ENCODE measurements around the gene NYNRIN.
A peak's percentile ranks its signal among the peaks of the same experiment; 100 is the strongest.
"Not testable (repeated sequence)": the region's sequence is repeated elsewhere in the genome, so short reads cannot be mapped to it uniquely, and the experiment has no call there.

NYNRIN gene

GRCh38 chr14:24366721-24367513 lies 31.9 kb upstream of the NYNRIN start:
- peak in 1 of 2 donors; percentile 63 for DNase-seq (ENCODE audit: low spot score in 2 of 2)
- ATAC-seq = peak; percentile 46

GRCh38 chr14:24367514-24368211 lies 31.1 kb upstream of the NYNRIN start, which contains the start of gene NFATC4:
TSS of gene NFATC4 (plus strand) at chr14:24368184. CDS start at chr14:24368341, 157 bp downstream.
- Mint-ChIP-seq H3K4me1 (peaks cover 29% of the 10 kb centered on the region), H3K27ac (peak within 1 kb of the TSS; percentile 72), H3K36me3 (no peaks in the 10 kb centered on the region), H3K9me3 (no peaks in the 10 kb centered on the region), H3K4me3 (peak within 1 kb of the TSS; percentile 67)
- ATAC-seq (no peak), DNase-seq (ENCODE audit: low spot score in 2 of 2) (no peak)

More at GRCh38 chr14:24366721-24367513, 31.9 kb upstream of the NYNRIN start:
- no peak overlapping the region for H3K27ac Mint-ChIP-seq
- H3K9me3 Mint-ChIP-seq = no peaks in the 10 kb centered on the region
- no peaks in the 10 kb centered on the region for H3K36me3 Mint-ChIP-seq
- H3K4me1 Mint-ChIP-seq = peaks cover 29% of the 10 kb centered on the region
- H3K4me3 Mint-ChIP-seq = peak overlapping the region; percentile 67

DNA sequence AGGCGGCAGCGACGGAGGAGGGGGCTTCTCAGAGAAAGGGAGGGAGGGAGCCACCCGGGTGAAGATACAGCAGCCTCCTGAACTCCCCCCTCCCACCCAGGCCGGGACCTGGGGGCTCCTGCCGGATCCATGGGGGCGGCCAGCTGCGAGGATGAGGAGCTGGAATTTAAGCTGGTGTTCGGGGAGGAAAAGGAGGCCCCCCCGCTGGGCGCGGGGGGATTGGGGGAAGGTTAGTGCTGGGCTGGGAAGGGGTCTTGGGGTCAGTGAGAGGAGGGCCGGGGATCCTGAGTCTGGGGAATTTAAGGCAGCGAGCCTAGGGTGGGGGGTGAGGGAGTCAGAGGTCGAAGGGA lies 30.6 kb upstream of the NYNRIN start:
- Mint-ChIP-seq H3K4me3 (peak overlapping the region; percentile 67), H3K36me3 (no peaks in the 10 kb centered on the region), H3K4me1 (peaks cover 29% of the 10 kb centered on the region), H3K27ac (no peak overlapping the region), H3K9me3 (no peaks in the 10 kb centered on the region)
- no peak for ATAC-seq
- no peak for DNase-seq (ENCODE audit: low spot score in 2 of 2)

DNA sequence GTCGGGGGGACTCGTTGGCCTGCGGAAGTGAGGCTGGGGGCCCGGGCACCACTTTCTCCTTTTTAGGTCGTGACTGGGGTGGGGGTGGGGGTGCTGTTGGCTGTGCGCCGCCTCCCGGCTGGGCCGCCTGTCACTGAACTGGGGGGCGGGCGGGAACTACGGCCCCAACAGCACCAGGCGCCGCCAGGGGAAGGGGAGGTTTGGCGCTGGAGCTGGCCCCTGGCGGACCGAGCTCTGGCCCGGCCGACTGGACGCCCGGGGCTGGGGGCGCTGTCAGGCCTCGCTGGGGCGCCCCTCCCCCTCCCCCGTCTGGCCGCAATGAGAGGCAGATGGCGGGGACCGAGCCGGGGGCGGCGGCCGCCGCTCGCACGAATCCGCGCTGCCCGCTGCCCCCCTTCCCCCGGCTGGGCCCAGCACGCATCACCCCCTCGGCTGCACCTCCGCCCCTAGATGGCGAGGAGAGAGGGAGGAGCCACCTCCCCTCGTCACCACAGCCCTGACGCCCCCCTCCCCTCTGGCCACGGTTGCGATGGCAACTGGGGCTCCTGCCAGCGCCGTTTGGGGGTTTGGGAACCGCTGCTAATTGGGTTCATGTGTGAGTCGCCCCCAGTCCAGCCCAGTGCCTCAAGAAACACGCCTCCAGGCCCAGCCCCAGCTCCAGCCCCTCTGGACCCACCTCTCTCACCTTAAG lies 30.1 kb upstream of the NYNRIN start:
- DNase-seq (ENCODE audit: low spot score in 2 of 2) (no peak), ATAC-seq (peak; percentile 33)
- Mint-ChIP-seq H3K36me3 (no peaks in the 10 kb centered on the region), H3K27ac (peak overlapping the region; percentile 72), H3K4me3 (peak overlapping the region; percentile 67), H3K4me1 (peaks cover 29% of the 10 kb centered on the region), H3K9me3 (no peaks in the 10 kb centered on the region)

- ATAC-seq (no peak), DNase-seq (ENCODE audit: low spot score in 2 of 2) (no peak)
- Mint-ChIP-seq H3K27ac (peak overlapping the region; percentile 72), H3K9me3 (no peaks in the 10 kb centered on the region), H3K4me1 (peaks cover 29% of the 10 kb centered on the region), H3K36me3 (no peaks in the 10 kb centered on the region), H3K4me3 (peak overlapping the region; percentile 67)
Measured at GRCh38 chr14:24369463-24369862, 29.3 kb upstream of the NYNRIN start.

DNA sequence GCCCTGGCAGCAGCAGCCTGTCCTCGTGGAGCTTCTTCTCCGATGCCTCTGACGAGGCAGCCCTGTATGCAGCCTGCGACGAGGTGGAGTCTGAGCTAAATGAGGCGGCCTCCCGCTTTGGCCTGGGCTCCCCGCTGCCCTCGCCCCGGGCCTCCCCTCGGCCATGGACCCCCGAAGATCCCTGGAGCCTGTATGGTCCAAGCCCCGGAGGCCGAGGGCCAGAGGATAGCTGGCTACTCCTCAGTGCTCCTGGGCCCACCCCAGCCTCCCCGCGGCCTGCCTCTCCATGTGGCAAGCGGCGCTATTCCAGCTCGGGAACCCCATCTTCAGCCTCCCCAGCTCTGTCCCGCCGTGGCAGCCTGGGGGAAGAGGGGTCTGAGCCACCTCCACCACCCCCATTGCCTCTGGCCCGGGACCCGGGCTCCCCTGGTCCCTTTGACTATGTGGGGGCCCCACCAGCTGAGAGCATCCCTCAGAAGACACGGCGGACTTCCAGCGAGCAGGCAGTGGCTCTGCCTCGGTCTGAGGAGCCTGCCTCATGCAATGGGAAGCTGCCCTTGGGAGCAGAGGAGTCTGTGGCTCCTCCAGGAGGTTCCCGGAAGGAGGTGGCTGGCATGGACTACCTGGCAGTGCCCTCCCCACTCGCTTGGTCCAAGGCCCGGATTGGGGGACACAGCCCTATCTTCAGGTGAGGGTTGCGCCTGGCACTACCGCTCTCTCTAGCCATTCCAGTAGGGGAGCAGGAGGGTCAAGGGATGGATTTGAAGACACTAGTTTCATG lies 28.7 kb upstream of the NYNRIN start:
- ATAC-seq (no peak), DNase-seq (ENCODE audit: low spot score in 2 of 2) (no peak)
- no peaks in the 10 kb centered on the region for H3K9me3 Mint-ChIP-seq
- H3K27ac Mint-ChIP-seq = no peak overlapping the region
- H3K4me3 Mint-ChIP-seq = no peak overlapping the region
- no peaks in the 10 kb centered on the region for H3K36me3 Mint-ChIP-seq
- H3K4me1 Mint-ChIP-seq = peaks cover 29% of the 10 kb centered on the region

DNA sequence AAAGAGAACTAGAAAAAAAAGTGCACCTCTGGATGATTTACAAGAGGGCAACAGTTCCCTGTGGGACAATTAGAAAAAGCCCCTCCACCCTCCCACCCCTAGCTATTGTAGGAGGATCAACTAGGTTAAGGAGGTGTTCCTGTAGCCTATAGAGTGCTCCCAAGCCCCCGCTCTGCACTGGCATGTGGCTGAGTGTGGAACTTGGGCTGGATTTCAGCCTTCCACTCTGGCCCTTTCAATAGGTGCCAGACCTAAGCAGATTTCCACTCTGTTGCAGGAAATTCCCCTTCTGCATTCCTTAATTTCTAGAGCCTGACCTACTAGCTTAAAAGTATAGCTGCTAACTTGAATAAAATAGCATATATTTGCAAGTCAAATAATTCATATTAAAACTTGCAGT lies 28.1 kb upstream of the NYNRIN start:
- no peak for DNase-seq (ENCODE audit: low spot score in 2 of 2)
- Mint-ChIP-seq H3K27ac (no peak overlapping the region), H3K4me1 (peaks cover 25% of the 10 kb centered on the region), H3K9me3 (no peaks in the 10 kb centered on the region), H3K4me3 (no peak overlapping the region), H3K36me3 (no peaks in the 10 kb centered on the region)
- no peak for ATAC-seq

GRCh38 chr14:24371605-24372004 lies 27.2 kb upstream of the NYNRIN start:
- peaks cover 19% of the 10 kb centered on the region for H3K4me1 Mint-ChIP-seq
- not testable (repeated sequence) for ATAC-seq; H3K4me3 Mint-ChIP-seq; DNase-seq (ENCODE audit: low spot score in 2 of 2); H3K9me3 Mint-ChIP-seq; H3K36me3 Mint-ChIP-seq; H3K27ac Mint-ChIP-seq

DNA sequence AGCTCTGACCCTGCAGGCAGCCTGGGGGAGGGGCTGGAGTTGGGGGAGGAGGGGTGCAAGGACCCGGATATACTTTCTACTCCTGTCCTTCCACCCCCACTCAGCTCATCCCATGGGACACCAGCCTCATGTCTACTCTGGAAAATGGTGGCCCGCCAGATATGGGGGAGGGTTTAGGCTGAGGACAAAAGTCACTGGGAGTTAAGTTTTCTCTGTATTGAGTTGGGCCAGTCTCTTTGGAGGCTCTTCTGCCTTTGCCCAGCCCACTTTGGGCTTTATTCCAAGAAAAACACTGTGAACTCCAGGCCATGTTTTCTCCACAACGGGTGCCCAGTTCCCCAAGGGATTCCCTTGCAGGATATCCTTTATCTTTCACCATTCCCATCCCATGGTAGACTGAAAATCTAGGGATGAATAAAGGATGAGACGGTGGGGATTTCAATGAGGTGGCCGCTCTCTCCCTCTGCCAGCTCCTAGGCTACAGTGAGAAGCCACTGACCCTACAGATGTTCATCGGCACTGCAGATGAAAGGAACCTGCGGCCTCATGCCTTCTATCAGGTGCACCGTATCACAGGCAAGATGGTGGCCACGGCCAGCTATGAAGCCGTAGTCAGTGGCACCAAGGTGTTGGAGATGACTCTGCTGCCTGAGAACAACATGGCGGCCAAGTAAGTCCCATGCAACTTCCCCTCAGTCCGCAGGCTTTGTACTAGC lies 25.9 kb upstream of the NYNRIN start:
- H3K4me1 Mint-ChIP-seq = peaks cover 6% of the 10 kb centered on the region
- ATAC-seq = no peak
- H3K36me3 Mint-ChIP-seq = no peaks in the 10 kb centered on the region
- H3K4me3 Mint-ChIP-seq = no peak overlapping the region
- no peak for DNase-seq (ENCODE audit: low spot score in 2 of 2)
- H3K27ac Mint-ChIP-seq = no peak overlapping the region
- H3K9me3 Mint-ChIP-seq = no peaks in the 10 kb centered on the region

DNA sequence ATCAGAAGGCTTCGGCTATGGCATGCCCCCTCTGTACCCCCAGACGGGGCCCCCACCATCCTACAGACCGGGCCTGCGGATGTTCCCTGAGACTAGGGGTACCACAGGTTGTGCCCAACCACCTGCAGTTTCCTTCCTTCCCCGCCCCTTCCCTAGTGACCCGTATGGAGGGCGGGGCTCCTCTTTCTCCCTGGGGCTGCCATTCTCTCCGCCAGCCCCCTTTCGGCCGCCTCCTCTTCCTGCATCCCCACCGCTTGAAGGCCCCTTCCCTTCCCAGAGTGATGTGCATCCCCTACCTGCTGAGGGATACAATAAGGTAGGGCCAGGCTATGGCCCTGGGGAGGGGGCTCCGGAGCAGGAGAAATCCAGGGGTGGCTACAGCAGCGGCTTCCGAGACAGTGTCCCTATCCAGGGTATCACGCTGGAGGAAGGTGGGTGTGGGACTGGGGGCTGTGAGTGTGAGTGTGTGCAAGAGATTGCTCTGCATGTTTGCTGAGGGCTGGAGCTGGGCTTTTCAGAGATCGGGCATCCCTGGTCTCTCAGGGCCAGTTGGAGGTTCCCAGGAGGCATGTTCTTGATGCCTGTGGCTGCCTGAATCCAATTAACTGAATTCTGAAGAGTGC lies 22.2 kb upstream of the NYNRIN start:
- Mint-ChIP-seq H3K4me1 (no peaks in the 10 kb centered on the region), H3K27ac (no peak overlapping the region), H3K36me3 (no peaks in the 10 kb centered on the region), H3K9me3 (no peaks in the 10 kb centered on the region), H3K4me3 (no peak overlapping the region)
- ATAC-seq = no peak
- no peak for DNase-seq (ENCODE audit: low spot score in 2 of 2)

DNA sequence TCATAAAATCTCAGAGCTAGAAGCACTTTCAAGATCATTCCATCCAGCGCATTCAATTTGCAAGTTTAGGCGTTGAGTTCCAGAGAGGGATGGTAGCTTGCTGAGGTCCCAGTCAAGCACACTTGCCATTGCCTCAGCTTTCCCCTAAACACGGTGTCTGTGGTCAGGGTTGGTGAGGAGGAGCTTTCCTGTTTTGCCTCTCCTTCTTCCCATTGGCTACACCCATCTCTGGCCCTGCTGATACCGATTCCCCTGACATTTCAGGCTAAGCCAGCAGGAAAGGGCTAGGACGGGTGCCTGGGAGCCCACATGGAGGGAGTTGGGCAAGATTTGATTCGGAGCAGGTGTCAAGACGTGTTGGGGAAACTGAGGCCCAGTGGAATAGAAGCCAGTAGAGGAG lies 21.7 kb upstream of the NYNRIN start:
- H3K27ac Mint-ChIP-seq = no peak overlapping the region
- no peak for DNase-seq (ENCODE audit: low spot score in 2 of 2)
- no peak for ATAC-seq
- H3K4me3 Mint-ChIP-seq = no peak overlapping the region
- H3K4me1 Mint-ChIP-seq = no peaks in the 10 kb centered on the region
- H3K36me3 Mint-ChIP-seq = no peaks in the 10 kb centered on the region
- H3K9me3 Mint-ChIP-seq = no peaks in the 10 kb centered on the region

GRCh38 chr14:24377657-24378056 lies 21.1 kb upstream of the NYNRIN start:
- no peak for ATAC-seq
- H3K36me3 Mint-ChIP-seq = no peaks in the 10 kb centered on the region
- no peak for DNase-seq (ENCODE audit: low spot score in 2 of 2)
- no peak overlapping the region for H3K4me3 Mint-ChIP-seq
- H3K9me3 Mint-ChIP-seq = no peaks in the 10 kb centered on the region
- no peak overlapping the region for H3K27ac Mint-ChIP-seq
- H3K4me1 Mint-ChIP-seq = no peaks in the 10 kb centered on the region

DNA sequence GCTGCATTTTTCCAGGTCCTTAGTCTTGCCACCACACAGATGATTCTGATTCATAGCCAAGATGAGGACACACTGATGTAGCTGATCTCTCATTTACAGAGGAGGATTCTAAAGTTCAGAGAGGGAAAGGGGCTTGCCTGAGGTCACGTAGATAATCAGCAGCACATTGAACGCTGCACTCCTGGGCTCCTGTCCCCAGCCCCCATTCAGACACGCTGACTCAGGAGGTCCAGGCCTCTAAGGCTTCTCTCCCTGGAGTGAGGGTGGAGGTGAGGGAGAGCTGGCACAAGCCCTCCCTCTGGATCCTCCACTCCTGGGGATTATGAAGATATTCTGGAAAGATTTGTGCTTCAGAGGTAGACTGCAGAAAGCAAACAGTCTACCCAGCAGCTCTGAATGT lies 20.5 kb upstream of the NYNRIN start:
- no peaks in the 10 kb centered on the region for H3K9me3 Mint-ChIP-seq
- H3K36me3 Mint-ChIP-seq = no peaks in the 10 kb centered on the region
- H3K27ac Mint-ChIP-seq = no peak overlapping the region
- no peaks in the 10 kb centered on the region for H3K4me1 Mint-ChIP-seq
- ATAC-seq (no peak), DNase-seq (ENCODE audit: low spot score in 2 of 2) (no peak)
- no peak overlapping the region for H3K4me3 Mint-ChIP-seq

Data from stimulated activated effector memory CD8-positive, alpha-beta T cell treated with anti-CD3 and anti-CD28 coated beads, Interleukin-12 subunit alpha, Interleukin-12 subunit beta, amount 100 ng/mL, for 72 hours (primary cell).